Cardiac muscle cell (in vitro differentiated cells and primary cell): ENCODE data around the gene TMEM131. TPM values are rescaled to one million over a fixed set of nuclear protein-coding genes. Genes with fewer than 3 reads are reported as not detected.
"Not testable (repeated sequence)": the region's sequence is repeated elsewhere in the genome, so short reads cannot be mapped to it uniquely, and the experiment has no call there.

ENCODE experiments used
- DNase-seq, 2 donors: peaks; one replicate each; pipeline versions ENCODE4 v3.0.0 to v3.0.0-alpha.2; 2010 to 2017; ENCODE audit warnings: low read depth in 1 of 2, low spot score in 1 of 2
- H3K27ac ChIP-seq: fragments of 200-600 bp; sonication (generic); 2 replicates; pipeline ENCODE4 v1.5.1; 2016
- H3K27me3 ChIP-seq: fragments of 200-600 bp; sonication (generic); 2 replicates; pipeline ENCODE4 v1.6.0; 2016; ENCODE audit warnings: control low read depth
- H3K36me3 ChIP-seq: fragments of 200-600 bp; sonication (generic); 2 replicates; pipeline ENCODE4 v1.5.1; 2016; ENCODE audit warnings: control low read depth
- H3K4me1 ChIP-seq: fragments of 200-600 bp; sonication (generic); 2 replicates; pipeline ENCODE4 v1.8.1; 2017; ENCODE audit warnings: low read depth, mild to moderate bottlenecking, mixed run types
- H3K4me3 ChIP-seq: fragments of 200-600 bp; sonication (generic); 2 replicates; pipeline ENCODE4 v1.5.1; 2016; ENCODE audit warnings: mild to moderate bottlenecking
- H3K9me3 ChIP-seq: fragments of 200-600 bp; sonication (generic); 2 replicates; pipeline ENCODE4 v1.5.1; 2017; ENCODE audit warnings: low read depth, mild to moderate bottlenecking, control low read depth
- CTCF ChIP-seq: IDR thresholded peaks from 2 replicates; pipeline ENCODE4 v1.5.1; 2012; ENCODE audit warnings: low read depth, mild to moderate bottlenecking, low read length
- polyA plus RNA-seq: library from polyadenylated mRNA; unstranded; fragments of >200 nt; fragmentation: Nextera tagmentation; extraction: Ambion mirVana; gene quantifications from 2 replicates; pipeline ENCODE4 v1.2.1, GENCODE V29; 2016
- total RNA-seq: library from RNA; depleted of rRNA; stranded (reverse); fragments of >200 nt; gene quantifications from 2 replicates; pipeline ENCODE4 v1.2.3, GENCODE V29; 2016

TMEM131 gene
- total and polyA plus RNA-seq, 2 experiments from 2014 or later = 16.3 to 19.1 TPM

- H3K9me3 ChIP-seq = no peaks in the 10 kb centered on the region
- H3K4me1 ChIP-seq = peaks cover 2% of the 10 kb centered on the region
- H3K27me3 ChIP-seq = no peaks in the 10 kb centered on the region
- DNase-seq = peak in 1 of 2 donors; percentile 28
- TF ChIP-seq CTCF = no peak
- H3K36me3 ChIP-seq = no peaks in the 10 kb centered on the region
- H3K27ac ChIP-seq = no peak overlapping the region
- H3K4me3 ChIP-seq = no peak overlapping the region
Measured at GRCh38 chr2:98026292-98026691, 30.5 kb upstream of the TMEM131 start.

GRCh38 chr2:98025481-98026037, 29.8 kb upstream of the TMEM131 start:
- Histone ChIP-seq H3K9me3 (no peaks in the 10 kb centered on the region), H3K4me3 (no peak overlapping the region), H3K27ac (no peak overlapping the region), H3K36me3 (no peaks in the 10 kb centered on the region), H3K4me1 (peaks cover 4% of the 10 kb centered on the region), H3K27me3 (no peaks in the 10 kb centered on the region)
- no peak for DNase-seq
- no peak for TF ChIP-seq CTCF

GRCh38 chr2:98022067-98022466, 26.3 kb upstream of the TMEM131 start:
- not testable (repeated sequence) for H3K36me3 ChIP-seq, DNase-seq, H3K27me3 ChIP-seq, H3K4me3 ChIP-seq, H3K4me1 ChIP-seq, H3K27ac ChIP-seq, H3K9me3 ChIP-seq

- Histone ChIP-seq H3K4me1 (peaks cover 4% of the 10 kb centered on the region), H3K4me3 (no peak overlapping the region), H3K36me3 (no peaks in the 10 kb centered on the region), H3K27ac (no peak overlapping the region), H3K27me3 (no peaks in the 10 kb centered on the region), H3K9me3 (no peaks in the 10 kb centered on the region)
- DNase-seq = no peak
- no peak for TF ChIP-seq CTCF
Measured at GRCh38 chr2:98020992-98021713, 25.4 kb upstream of the TMEM131 start.

- no peak for DNase-seq
- no peak for TF ChIP-seq CTCF
- Histone ChIP-seq H3K36me3 (no peaks in the 10 kb centered on the region), H3K9me3 (no peaks in the 10 kb centered on the region), H3K4me1 (peaks cover 4% of the 10 kb centered on the region), H3K27ac (no peak overlapping the region), H3K4me3 (no peak overlapping the region), H3K27me3 (no peaks in the 10 kb centered on the region)
Measured at GRCh38 chr2:98020516-98020915, 24.8 kb upstream of the TMEM131 start.

- Histone ChIP-seq H3K27me3 (no peaks in the 10 kb centered on the region), H3K36me3 (no peaks in the 10 kb centered on the region), H3K4me1 (peaks cover 4% of the 10 kb centered on the region), H3K4me3 (no peak overlapping the region), H3K27ac (no peak overlapping the region), H3K9me3 (no peaks in the 10 kb centered on the region)
- no peak for DNase-seq
- TF ChIP-seq CTCF = no peak
Measured at GRCh38 chr2:98016908-98017670, 21.3 kb upstream of the TMEM131 start.
